GM12873 (cell line): ENCODE data around the gene SH2D7.

Source experiments
- CTCF ChIP-seq: IDR thresholded peaks from 2 replicates; pipeline ENCODE4 v1.5.1; 2012; ENCODE audit warnings: low read depth, mild to moderate bottlenecking, moderate library complexity, low read length, control low read depth; ENCODE audit not compliant: insufficient read depth; ENCODE audit errors: missing control alignments

The SH2D7 gene

GRCh38 chr15:78054966-78055365, 37.4 kb upstream of the SH2D7 start:
- no peak for TF ChIP-seq CTCF

- TF ChIP-seq CTCF: no peak
These were observed 36.2 kb upstream of the SH2D7 start for GRCh38 chr15:78055919-78056713.

GRCh38 chr15:78056714-78057269, 35.6 kb upstream of the SH2D7 start:
- no peak for TF ChIP-seq CTCF

GRCh38 chr15:78057803-78058202, 34.6 kb upstream of the SH2D7 start:
- no peak for TF ChIP-seq CTCF

GRCh38 chr15:78058401-78058935, 33.9 kb upstream of the SH2D7 start:
- no peak for TF ChIP-seq CTCF

GRCh38 chr15:78059110-78059839, 33.1 kb upstream of the SH2D7 start:
- TF ChIP-seq CTCF: no peak

GRCh38 chr15:78060232-78060631, 32.1 kb upstream of the SH2D7 start:
- no peak for TF ChIP-seq CTCF
